IMR-90 (cell line): Measurements from ENCODE around the gene PHACTR3. TPM values are rescaled to one million over a fixed set of nuclear protein-coding genes. Genes with fewer than 3 reads are reported as not detected.

Experiments used
- ATAC-seq: fragments of 200-7000 bp; cut with Tn5 transposase; 2 replicates; pipeline ENCODE4 v1.9.1; 2020; ENCODE audit warnings: low read depth, mild to moderate bottlenecking, moderate library complexity
- BruUV-seq: library from RNA; stranded (reverse); fragments of 400-500 nt; replicated peaks from 2 replicates; lab custom pipeline; 2021; lab: Mats Ljungman, UMichigan
- CTCF ChIA-PET: fragments of 300-600 bp; formaldehyde crosslinking; extraction: SDS; loops from one replicate; lab custom pipeline; 2021; ENCODE audit warnings: antibody characterized with exemption; lab: Yijun Ruan, JAX
- POLR2A ChIA-PET: fragments of 300-600 bp; sonication (Branson Sonifier 250); formaldehyde crosslinking; loops from one replicate; lab custom pipeline; 2022; ENCODE audit warnings: antibody characterized with exemption; ENCODE audit not compliant: unreplicated experiment; lab: Charles Lee
- DNase-seq: peaks from one replicate; pipeline ENCODE4 v3.0.0; 2013
- H2AFZ ChIP-seq: replicated peaks from 2 replicates; pipeline ENCODE3; 2013; ENCODE audit warnings: low read length, mild to moderate bottlenecking; ENCODE audit not compliant: poor library complexity
- H2AK5ac ChIP-seq: 2 replicates; pipeline ENCODE4 v1.6.1; 2013; ENCODE audit warnings: low read depth, low read length, inconsistent platforms
- H2AK9ac ChIP-seq: replicated peaks from 2 replicates; pipeline ENCODE3; 2013; ENCODE audit warnings: mild to moderate bottlenecking, low read depth, low read length, moderate library complexity; ENCODE audit not compliant: poor library complexity
- H2BK120ac ChIP-seq: 2 replicates; pipeline ENCODE4 v1.6.1; 2013; ENCODE audit warnings: low read depth, low read length, inconsistent platforms
- H2BK15ac ChIP-seq: 3 replicates; pipeline ENCODE4 v1.6.1; 2013; ENCODE audit warnings: low read depth, low read length, inconsistent platforms
- H2BK20ac ChIP-seq: 2 replicates; pipeline ENCODE4 v1.6.1; 2013; ENCODE audit warnings: low read depth, mild to moderate bottlenecking, inconsistent platforms, low read length, moderate library complexity
- H2BK5ac ChIP-seq: 2 replicates; pipeline ENCODE4 v1.6.1; 2013; ENCODE audit warnings: mild to moderate bottlenecking, low read depth, low read length, inconsistent platforms; ENCODE audit not compliant: poor library complexity, severe bottlenecking
- H3K14ac ChIP-seq: replicated peaks from 2 replicates; pipeline ENCODE4 v1.6.1; 2013; ENCODE audit warnings: low read depth, low read length, inconsistent platforms
- H3K18ac ChIP-seq: 2 replicates; pipeline ENCODE4 v1.6.1; 2013; ENCODE audit warnings: low read depth, low read length, control low read depth
- H3K23ac ChIP-seq: 2 replicates; pipeline ENCODE4 v1.6.1; 2013; ENCODE audit warnings: low read depth, low read length, inconsistent platforms
- H3K27ac ChIP-seq: 2 replicates; pipeline ENCODE4 v1.5.1; 2013; ENCODE audit warnings: mild to moderate bottlenecking, control low read depth, low read length; ENCODE audit not compliant: insufficient read depth
- H3K27me3 ChIP-seq: 2 replicates; pipeline ENCODE4 v1.6.1; 2013; ENCODE audit warnings: low read length; ENCODE audit not compliant: control insufficient read depth, insufficient read depth
- H3K36me3 ChIP-seq: 2 replicates; pipeline ENCODE4 v1.6.1; 2013; ENCODE audit warnings: low read length, mixed read lengths; ENCODE audit not compliant: control insufficient read depth, insufficient read depth
- H3K4ac ChIP-seq: 2 replicates; pipeline ENCODE4 v1.6.1; 2013; ENCODE audit warnings: low read depth, low read length, inconsistent platforms
- H3K4me1 ChIP-seq: 2 replicates; pipeline ENCODE4 v1.6.1; 2013; ENCODE audit warnings: low read length, mixed read lengths; ENCODE audit not compliant: control insufficient read depth, insufficient read depth
- H3K4me2 ChIP-seq: 2 replicates; pipeline ENCODE4 v1.6.1; 2013; ENCODE audit warnings: low read depth, mild to moderate bottlenecking, control low read depth, low read length, moderate library complexity
- H3K4me3 ChIP-seq: 2 replicates; pipeline ENCODE4 v1.5.1; 2013; ENCODE audit warnings: low read depth, mild to moderate bottlenecking, control low read depth, low read length, moderate library complexity; ENCODE audit not compliant: insufficient read depth
- H3K56ac ChIP-seq: 2 replicates; pipeline ENCODE4 v1.6.1; 2013; ENCODE audit warnings: low read length, inconsistent platforms; ENCODE audit not compliant: insufficient read depth; ENCODE audit errors: extremely low read depth
- H3K79me1 ChIP-seq, 2 experiments: 2 replicates each; pipeline ENCODE4 v1.6.1; 2013; ENCODE audit warnings: low read length in 2 of 2, inconsistent platforms in 1 of 2, low read depth in 1 of 2
- H3K9ac ChIP-seq: 2 replicates; pipeline ENCODE4 v1.6.1; 2013; ENCODE audit warnings: low read depth, low read length, control low read depth
- H3K9me1 ChIP-seq: 2 replicates; pipeline ENCODE4 v1.6.1; 2013; ENCODE audit warnings: low read length, inconsistent platforms; ENCODE audit not compliant: insufficient read depth
- H3K9me3 ChIP-seq: 2 replicates; pipeline ENCODE4 v1.6.1; 2013; ENCODE audit warnings: low read length; ENCODE audit not compliant: control insufficient read depth, insufficient read depth
- H4K20me1 ChIP-seq: 2 replicates; pipeline ENCODE4 v1.6.1; 2013; ENCODE audit warnings: low read length, inconsistent platforms; ENCODE audit not compliant: insufficient read depth
- H4K5ac ChIP-seq: 2 replicates; pipeline ENCODE4 v1.6.1; 2013; ENCODE audit warnings: mild to moderate bottlenecking, low read depth, low read length, control low read depth
- H4K8ac ChIP-seq, 2 experiments: 2 replicates each; pipeline ENCODE4 v1.6.1; 2013; ENCODE audit warnings: low read depth in 2 of 2, low read length in 2 of 2, control low read depth in 1 of 2, inconsistent platforms in 1 of 2
- H4K91ac ChIP-seq: 2 replicates; pipeline ENCODE4 v1.6.1; 2013; ENCODE audit warnings: low read depth, low read length, inconsistent platforms; ENCODE audit not compliant: insufficient read depth
- MAZ ChIP-seq: IDR thresholded peaks from 2 replicates; pipeline ENCODE4 v1.6.1; 2012; ENCODE audit warnings: low read depth, mild to moderate bottlenecking, low read length, improper control_type of control experiment, moderate library complexity, borderline replicate concordance
- WGBS, 2 experiments: methylation state at CpG; one replicate each; pipeline versions ENCODE4 v1.1.5 to v1.1.7; 2013; ENCODE audit warnings: missing lambda C conversion rate in 2 of 2; ENCODE audit not compliant: insufficient read length in 1 of 2; ENCODE audit errors: extremely low coverage in 2 of 2; 5-methylcytosine and 5-hydroxymethylcytosine counted together
- dilution Hi-C: fragments of 300-500 bp; cut with HindIII; formaldehyde crosslinking; loops from one replicate; pipeline ENCODE4 v1.14.3; 2018; ENCODE audit warnings: low sequenced_read_pairs; ENCODE audit not compliant: unreplicated experiment
- in situ Hi-C: fragments of 300-500 bp; cut with MboI; formaldehyde crosslinking; loops from 3 replicates; pipeline ENCODE4 v1.14.3; 2019; ENCODE audit warnings: low sequenced_read_pairs, inconsistent platforms, mixed read lengths
- intact Hi-C: fragments of 100-400 bp; cut with micrococcal nuclease; formaldehyde crosslinking; loops from 2 replicates; pipeline ENCODE4 v1.10.0; 2022
- polyA plus RNA-seq, 3 experiments: library from polyadenylated mRNA; depleted of rRNA; stranded (reverse); fragments of >200 nt; gene quantifications; 2 replicates each; pipeline ENCODE4 v1.2.3, GENCODE V29; 2012; ENCODE audit warnings: low replicate concordance in 1 of 3
- total RNA-seq: library from RNA; depleted of rRNA; stranded (reverse); fragments of >200 nt; gene quantifications from 2 replicates; pipeline ENCODE4 v1.2.3, GENCODE V29; 2012

PHACTR3 gene
- total and polyA plus RNA-seq, 2 of the 4 experiments (the other 2 are of a cell fraction): not detected

DNA sequence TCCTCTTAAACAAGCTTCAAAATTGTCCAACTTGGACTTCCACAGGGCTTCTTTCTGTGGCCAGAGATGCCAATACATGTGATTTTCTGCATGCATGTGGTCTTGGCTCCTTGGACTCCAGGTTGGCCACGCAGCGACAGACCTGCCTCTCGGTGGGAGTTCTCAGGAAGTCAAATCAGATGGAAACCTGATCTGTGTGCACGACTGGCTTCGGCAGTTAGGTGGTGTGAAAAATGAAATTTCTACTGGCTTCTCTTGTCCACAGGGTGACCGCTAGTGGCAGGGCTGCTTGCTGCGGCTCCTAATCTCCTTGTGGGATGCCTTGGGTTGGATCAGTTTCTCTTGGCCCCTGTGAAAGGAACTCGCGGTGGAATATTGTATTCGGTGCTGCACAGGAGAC, 57.3 kb downstream of the PHACTR3 start:
- Histone ChIP-seq H2BK20ac (no peak overlapping the region), H2AK5ac (no peak overlapping the region), H4K5ac (no peak overlapping the region), H3K4ac (no peak overlapping the region), H3K79me1 (no peaks in the 10 kb centered on the region), H3K18ac (no peak overlapping the region), H3K4me2 (no peak overlapping the region), H4K91ac (no peak overlapping the region), H4K8ac (no peak overlapping the region), H3K27me3 (no peaks in the 10 kb centered on the region), H2BK15ac (no peak overlapping the region), H2BK5ac (no peak overlapping the region), H3K56ac (no peak overlapping the region), H2AK9ac (no peak overlapping the region), H3K4me1 (no peaks in the 10 kb centered on the region), H3K23ac (no peak overlapping the region), H2AFZ (no peak overlapping the region), H3K9ac (no peak overlapping the region), H3K36me3 (no peaks in the 10 kb centered on the region), H4K20me1 (no peaks in the 10 kb centered on the region), H3K9me3 (peaks cover 41% of the 10 kb centered on the region), H3K4me3 (no peak overlapping the region), H3K27ac (no peak overlapping the region), H3K14ac (no peak overlapping the region), H3K9me1 (no peaks in the 10 kb centered on the region), H2BK120ac (no peak overlapping the region)
- intact Hi-C loops: no loop called here
- in situ Hi-C loops: no loop called here
- 63% methylated on average over 7 of the region's 10 CpGs; no CpG with 5 or more reads in 1 of the 2 experiments for WGBS, 2 experiments
- no peak for DNase-seq
- BruUV-seq: no TSS peak
- POLR2A ChIA-PET: no interaction called here
- CTCF ChIA-PET: no interaction called here
- dilution Hi-C loops: no loop called here
- no peak for ATAC-seq
- no peak for TF ChIP-seq MAZ
